ENCODE data around the gene TBC1D7.

The TBC1D7 gene

DNA sequence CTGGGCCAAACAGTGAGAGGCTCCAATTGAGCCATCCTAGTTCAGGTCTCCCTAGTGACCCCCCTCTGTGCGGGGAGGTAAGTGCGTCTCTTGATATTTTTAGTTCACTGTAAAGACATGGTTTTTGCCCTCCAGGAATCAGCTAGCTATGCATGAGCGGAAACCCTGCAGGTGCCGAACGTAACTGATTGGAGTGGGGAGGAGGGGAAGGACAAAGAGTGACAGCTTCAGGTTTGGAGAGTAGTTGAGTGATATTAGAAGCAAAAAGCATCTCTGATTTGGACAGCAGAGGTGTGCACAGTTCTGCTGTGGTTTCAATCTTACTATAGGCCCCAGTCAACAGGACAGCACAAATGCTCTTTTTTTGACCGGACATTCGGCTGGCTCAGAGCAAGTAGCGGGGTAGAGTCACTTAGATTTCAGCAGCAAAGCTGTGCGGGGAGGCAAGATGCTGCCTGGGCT is 31.8 kb downstream of the TBC1D7 start:
- FAIRE-seq (peak; percentile 73), DNase-seq (ENCODE audit: insufficient read length, low spot score) (no peak)

DNA sequence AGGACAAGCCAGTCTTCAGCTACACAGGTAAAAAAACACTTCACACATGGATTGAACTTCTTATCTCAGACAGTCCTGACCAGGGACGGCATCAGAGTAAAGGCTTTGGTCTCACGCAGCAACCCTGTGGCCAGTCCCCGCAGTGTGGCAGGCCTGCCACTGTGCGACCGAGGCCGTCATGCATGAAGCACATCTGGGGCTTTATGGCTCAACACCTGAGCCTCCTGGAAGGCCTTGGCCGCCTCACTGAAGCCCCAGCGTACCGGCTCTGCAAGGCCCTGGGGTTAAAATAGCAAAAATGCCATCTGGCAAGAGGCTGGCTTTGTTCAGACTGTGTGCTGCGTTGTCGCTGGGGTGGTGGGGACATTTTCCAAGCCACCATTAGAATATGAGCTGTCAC is 32.8 kb downstream of the TBC1D7 start:
- no peak for FAIRE-seq
- no peak for DNase-seq (ENCODE audit: insufficient read length, low spot score)

GRCh38 chr6:13294499-13295069 is 33.8 kb downstream of the TBC1D7 start:
- DNase-seq (ENCODE audit: insufficient read length, low spot score) = no peak
- FAIRE-seq = no peak

DNA sequence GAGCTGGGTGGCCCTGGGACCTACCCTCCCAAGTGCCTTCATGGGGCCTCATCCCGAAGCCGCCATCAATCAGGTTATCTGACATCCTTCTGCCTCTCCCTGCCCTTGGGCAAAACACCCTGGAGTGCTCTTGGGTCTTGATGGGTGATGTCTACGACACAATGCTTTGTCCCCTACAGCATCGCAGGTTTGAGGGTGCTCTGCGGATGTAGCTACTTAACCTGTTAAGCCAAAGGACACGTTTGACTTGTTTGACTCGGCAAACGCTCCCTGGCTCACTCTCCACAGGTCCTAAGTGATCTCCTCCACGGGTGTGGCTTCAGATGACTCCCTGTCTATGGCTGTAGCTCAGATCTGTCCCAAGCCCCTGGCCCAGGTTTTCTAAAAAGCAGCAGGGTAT is 35.6 kb downstream of the TBC1D7 start:
- FAIRE-seq = no peak
- DNase-seq (ENCODE audit: insufficient read length, low spot score) = no peak

DNA sequence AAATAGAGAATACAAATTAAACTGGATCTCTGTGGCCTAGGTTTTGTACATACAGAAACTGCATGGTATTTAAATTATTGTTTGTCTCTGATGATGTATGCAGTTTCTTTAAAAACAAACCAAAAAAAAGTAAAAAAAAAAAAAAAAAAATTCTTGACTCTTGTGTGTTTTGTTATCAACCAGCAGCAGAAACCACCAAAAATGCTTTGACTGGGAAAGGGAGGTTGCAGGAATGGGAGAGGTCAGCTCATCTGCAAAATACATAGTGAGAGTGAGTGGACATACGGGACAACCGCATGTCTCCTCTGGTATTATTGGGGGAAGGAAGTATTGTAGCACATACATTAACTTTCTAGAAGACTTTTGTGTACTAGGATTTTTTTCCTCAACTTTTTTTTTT is 38.0 kb downstream of the TBC1D7 start:
- FAIRE-seq (no peak), DNase-seq (ENCODE audit: insufficient read length, low spot score) (no peak)

GRCh38 chr6:13289789-13290318 is 38.5 kb downstream of the TBC1D7 start:
- DNase-seq (ENCODE audit: insufficient read length, low spot score) (no peak), FAIRE-seq (no peak)

DNA sequence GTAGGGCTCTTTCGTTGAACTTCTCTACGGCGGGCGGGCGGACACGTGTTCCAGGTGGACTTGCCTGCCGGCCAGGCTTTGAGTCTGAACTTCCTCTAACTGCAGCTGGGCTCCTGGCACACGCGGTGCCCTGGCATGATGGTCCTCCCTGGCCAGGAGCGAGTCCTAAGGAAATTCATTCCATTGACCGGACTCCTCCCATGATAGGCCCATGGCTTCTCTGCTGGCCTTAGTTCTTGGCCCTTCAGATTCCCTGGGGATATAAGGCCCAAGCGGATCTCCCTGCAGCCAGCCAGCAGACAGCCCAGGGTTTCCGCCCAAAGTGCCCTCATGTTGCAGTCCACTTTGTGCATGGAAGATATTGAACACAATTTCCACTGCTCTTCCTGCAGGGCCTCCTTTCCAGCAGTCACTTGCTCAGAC is 39.4 kb downstream of the TBC1D7 start:
- FAIRE-seq = no peak
- no peak for DNase-seq (ENCODE audit: insufficient read length, low spot score)

- no peak for DNase-seq (ENCODE audit: insufficient read length, low spot score)
- no peak for FAIRE-seq
Measured at GRCh38 chr6:13288481-13288880, 39.9 kb downstream of the TBC1D7 start.

DNA sequence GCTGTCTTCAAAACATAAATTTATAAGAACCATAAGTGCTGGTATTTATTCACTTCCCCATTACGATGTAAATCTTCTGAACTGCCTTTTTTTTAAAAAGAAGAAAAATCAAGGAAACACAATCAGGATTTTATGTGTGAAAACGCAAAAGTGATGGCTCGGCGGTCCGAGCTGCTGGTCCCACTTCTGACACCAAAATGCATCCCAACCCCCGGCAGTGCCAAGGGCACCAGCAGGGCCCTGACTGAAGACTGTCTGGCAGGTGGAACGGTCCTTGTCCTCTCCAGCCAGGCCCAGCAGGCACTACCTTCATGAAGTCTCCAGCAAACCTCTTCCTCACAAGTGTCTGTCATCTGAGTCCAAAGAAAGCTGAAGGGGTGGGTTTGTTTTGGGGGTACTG is 41.2 kb downstream of the TBC1D7 start:
- peak; percentile 21 for FAIRE-seq

GRCh38 chr6:13286181-13286580 is 42.2 kb downstream of the TBC1D7 start:
- FAIRE-seq (peak; percentile 87), DNase-seq (ENCODE audit: insufficient read length, low spot score) (no peak)

More for the DNA sequence above, 41.2 kb downstream of the TBC1D7 start:
- no peak for DNase-seq (ENCODE audit: insufficient read length, low spot score)

GRCh38 chr6:13285705-13286104 is 42.6 kb downstream of the TBC1D7 start:
- DNase-seq (ENCODE audit: insufficient read length, low spot score) (no peak), FAIRE-seq (peak; percentile 14)

GRCh38 chr6:13284646-13285045 is 43.7 kb downstream of the TBC1D7 start:
- DNase-seq (ENCODE audit: insufficient read length, low spot score) = no peak
- FAIRE-seq = no peak

DNA sequence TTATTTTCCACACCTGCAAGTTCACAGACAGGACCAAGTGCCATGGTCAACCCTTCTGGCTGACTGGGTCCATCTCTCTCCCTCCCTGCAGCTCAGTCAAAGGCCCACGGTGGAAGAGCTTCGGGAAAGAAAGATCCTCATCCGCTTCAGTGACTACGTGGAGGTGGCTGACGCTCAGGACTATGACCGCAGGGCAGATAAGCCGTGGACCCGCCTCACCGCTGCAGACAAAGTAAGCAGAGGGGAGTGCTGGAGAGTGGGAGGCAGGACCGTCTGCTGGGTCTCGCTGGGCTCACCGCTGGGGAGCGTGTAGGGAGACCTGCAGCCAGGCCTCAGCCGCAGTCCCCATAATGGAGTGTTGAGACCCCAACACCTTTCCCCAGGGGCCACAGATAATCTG is 45.0 kb downstream of the TBC1D7 start:
- no peak for FAIRE-seq
- DNase-seq (ENCODE audit: insufficient read length, low spot score) = no peak

- no peak for DNase-seq (ENCODE audit: insufficient read length, low spot score)
- FAIRE-seq = no peak
Measured at GRCh38 chr6:13282393-13283069, 45.8 kb downstream of the TBC1D7 start.

DNA sequence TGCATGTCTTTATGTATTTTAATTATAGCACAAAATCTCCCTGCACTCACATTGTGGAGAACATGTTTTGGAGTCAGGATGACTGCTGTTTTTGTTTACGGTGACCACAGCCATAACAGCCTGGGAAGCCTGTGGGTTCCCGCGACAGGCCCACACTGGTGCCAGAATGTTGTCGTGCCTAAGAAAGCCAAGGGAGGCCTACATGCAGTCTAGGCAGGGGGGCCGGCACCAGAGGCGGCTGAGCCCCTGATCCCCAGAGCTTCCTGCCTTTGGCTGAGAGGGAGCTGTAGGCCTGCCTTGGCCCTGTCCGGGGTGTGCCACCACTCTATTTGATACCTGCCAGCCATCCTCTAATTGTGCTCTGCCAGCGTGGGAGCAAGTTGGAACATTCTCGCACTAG is 46.7 kb downstream of the TBC1D7 start:
- DNase-seq (ENCODE audit: insufficient read length, low spot score) (no peak), FAIRE-seq (no peak)

- DNase-seq (ENCODE audit: insufficient read length, low spot score) = no peak
- no peak for FAIRE-seq
Measured at GRCh38 chr6:13280254-13280653, 48.1 kb downstream of the TBC1D7 start.

GRCh38 chr6:13278991-13279390 is 49.3 kb downstream of the TBC1D7 start:
- FAIRE-seq = no peak
- no peak for DNase-seq (ENCODE audit: insufficient read length, low spot score)

DNA sequence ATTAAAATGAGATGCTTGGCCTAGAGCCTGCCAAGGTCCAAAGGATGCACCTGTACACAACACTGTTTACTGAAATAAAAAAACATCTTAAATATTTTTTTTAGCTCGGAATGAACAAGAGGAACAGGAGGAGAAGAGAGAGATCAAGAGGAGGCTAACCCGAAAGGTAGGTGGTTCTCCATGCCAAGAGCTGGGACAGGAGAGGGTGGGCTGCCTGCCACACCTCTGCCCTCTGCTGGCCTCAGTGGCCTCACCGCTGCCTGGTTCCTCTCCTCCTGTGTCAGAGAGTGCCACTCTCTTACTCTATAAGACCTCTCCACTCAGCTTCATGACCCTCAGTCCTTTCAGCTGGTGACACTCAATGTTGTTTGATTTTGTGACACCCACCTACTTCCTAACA is 50.2 kb downstream of the TBC1D7 start:
- FAIRE-seq = no peak
- no peak for DNase-seq (ENCODE audit: insufficient read length, low spot score)

- no peak for DNase-seq (ENCODE audit: insufficient read length, low spot score)
- no peak for FAIRE-seq
Measured at GRCh38 chr6:13277231-13277630, 51.1 kb downstream of the TBC1D7 start.

GRCh38 chr6:13275435-13275989 is 52.8 kb downstream of the TBC1D7 start:
- FAIRE-seq = peak; percentile 88

GRCh38 chr6:13274707-13275434 is 53.5 kb downstream of the TBC1D7 start:
- no peak for DNase-seq (ENCODE audit: insufficient read length, low spot score)
- FAIRE-seq = no peak

More at GRCh38 chr6:13275435-13275989, 52.8 kb downstream of the TBC1D7 start:
- DNase-seq (ENCODE audit: insufficient read length, low spot score) = no peak
